H1 (cell line): Measurements from ENCODE around the gene LCA5.
A peak's percentile ranks its signal among the peaks of the same experiment; 100 is the strongest.

Experiments
- CTCF ChIP-seq, 3 experiments: IDR thresholded peaks; 1 replicate in 2 of 3; 2 replicates in 1 of 3; pipeline versions ENCODE4 v1.5.1 to v1.6.1; 2011; ENCODE audit warnings: low read length in 3 of 3, mild to moderate bottlenecking in 3 of 3, inconsistent platforms in 2 of 3, low read depth in 1 of 3, moderate library complexity in 1 of 3; ENCODE audit not compliant: insufficient read depth in 1 of 3; ENCODE audit errors: control extremely low read depth in 1 of 3
- EZH2 ChIP-seq: fragments of 200-600 bp; sonication (generic); IDR thresholded peaks from 2 replicates; pipeline ENCODE4 v1.7.1; 2012; ENCODE audit warnings: low read depth, mild to moderate bottlenecking, moderate library complexity, low read length, inconsistent platforms; ENCODE audit not compliant: severe bottlenecking
- GTF2F1 ChIP-seq: IDR thresholded peaks from 2 replicates; pipeline ENCODE4 v1.6.1; 2012; ENCODE audit warnings: low read depth, low read length, improper control_type of control experiment, borderline replicate concordance
- JUN ChIP-seq: IDR thresholded peaks from 2 replicates; pipeline ENCODE4 v1.6.1; 2011; ENCODE audit warnings: low read depth, mild to moderate bottlenecking, improper control_type of control experiment, low read length
- MAX ChIP-seq: IDR thresholded peaks from 2 replicates; pipeline ENCODE4 v1.6.1; 2012; ENCODE audit warnings: inconsistent platforms
- POLR2A ChIP-seq, 2 experiments: IDR thresholded peaks; 1 replicate in 1 of 2; 2 replicates in 1 of 2; pipeline ENCODE4 v1.6.1; 2011; ENCODE audit warnings: low read depth in 2 of 2, low read length in 2 of 2, mild to moderate bottlenecking in 2 of 2; ENCODE audit errors: control extremely low read depth in 1 of 2
- POLR2AphosphoS5 ChIP-seq: IDR thresholded peaks from 2 replicates; pipeline ENCODE4 v1.6.1; 2011; ENCODE audit warnings: low read depth, low read length
- RAD21 ChIP-seq, 2 experiments: IDR thresholded peaks in 1 of 2; conservative IDR thresholded peaks in 1 of 2; 2 replicates each; pipeline ENCODE4 v1.6.1; 2011; ENCODE audit warnings: low read depth in 2 of 2, low read length in 2 of 2, improper control_type of control experiment in 1 of 2, inconsistent platforms in 1 of 2, mild to moderate bottlenecking in 1 of 2, moderate library complexity in 1 of 2
- SUZ12 ChIP-seq: fragments of 200-600 bp; sonication (generic); IDR thresholded peaks from 2 replicates; pipeline ENCODE4 v1.6.1; 2012; ENCODE audit warnings: mild to moderate bottlenecking, inconsistent platforms, low read length, moderate library complexity, mixed read lengths
- TAF1 ChIP-seq: IDR thresholded peaks from 2 replicates; pipeline ENCODE4 v1.6.1; 2011; ENCODE audit warnings: mild to moderate bottlenecking, low read depth, low read length
- USF2 ChIP-seq: IDR thresholded peaks from 2 replicates; pipeline ENCODE4 v1.6.1; 2011; ENCODE audit warnings: low read length, improper control_type of control experiment
- YY1 ChIP-seq: IDR thresholded peaks from 2 replicates; pipeline ENCODE4 v1.6.1; 2011; ENCODE audit warnings: low read depth, mild to moderate bottlenecking, low read length

- TF ChIP-seq POLR2AphosphoS5 (0 out of 2 replicates have a peak, but pooled peaks have one; percentile 30), EZH2 (no peak), YY1 (peak; percentile 78), POLR2A (IDR thresholded peaks at IDR 0.05; ENCODE audit: control extremely low read depth in 1 of 2, low read depth in 2 of 2, low read length in 2 of 2) (peak in 1 of 2 experiments; percentile 27; a peak in 1 of 3 replicates), CTCF (IDR thresholded peaks at IDR 0.05; ENCODE audit: control extremely low read depth in 1 of 3, insufficient read depth in 1 of 3, low read depth in 1 of 3, low read length in 3 of 3) (peak in 2 of 3 experiments; percentile 7 to 33; a peak in 2 of 4 replicates), USF2 (no peak), MAX (peak; percentile 19; the same call in 1 of the 2 replicates), JUN (no peak), GTF2F1 (no peak), SUZ12 (no peak), TAF1 (0 out of 2 replicates have a peak, but pooled peaks have one; percentile 39), RAD21 (IDR thresholded peaks at IDR 0.05 in 1 of 2, conservative IDR thresholded peaks at IDR 0.05 in 1 of 2; ENCODE audit: low read depth in 2 of 2, low read length in 2 of 2) (peak; percentile 50 to 53)
These were observed 33.1 kb upstream of the LCA5 start for GRCh38 chr6:79570129-79571029.
